HG03571 (cell line): Measurements from ENCODE around the gene HAPLN3.

Experiments used
- ATAC-seq: cut with Tn5 transposase; IDR thresholded peaks from one replicate; pipeline ENCODE4 v1.9.1; 2021; ENCODE audit not compliant: unreplicated experiment

HAPLN3 gene

GRCh38 chr15:88832820-88833730 is 62.3 kb downstream of the HAPLN3 start:
- no peak for ATAC-seq

- no peak for ATAC-seq
Observed at GRCh38 chr15:88830016-88830415, 65.3 kb downstream of the HAPLN3 start.

- no peak for ATAC-seq
Observed at GRCh38 chr15:88828791-88829190, 66.6 kb downstream of the HAPLN3 start.
